ENCODE results near the gene SPATA45. TPM values are rescaled to one million over a fixed set of nuclear protein-coding genes. Genes with fewer than 3 reads are reported as not detected.

The SPATA45 gene
- total RNA-seq, 3 donors from 2014 or later, result not detected

DNA sequence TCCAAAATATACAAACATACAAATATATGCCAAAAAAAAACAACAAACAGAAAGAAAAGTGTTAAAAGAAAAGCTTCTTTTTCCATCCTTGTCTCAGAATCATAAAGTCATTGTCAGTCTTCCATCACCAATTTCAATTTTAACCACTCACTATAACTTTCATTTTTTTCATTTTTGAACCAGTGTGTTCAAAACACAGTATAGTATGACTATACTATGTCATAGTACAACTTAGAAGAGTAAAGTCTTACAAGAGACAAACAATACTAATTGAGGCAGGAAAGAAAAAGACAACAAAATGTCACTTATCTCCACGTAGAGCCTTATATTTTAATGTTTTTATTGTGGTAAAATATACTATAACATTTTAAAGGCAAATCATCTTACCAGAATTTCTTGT lies 63.5 kb downstream of the SPATA45 start:
- no peaks in the 10 kb centered on the region for H3K9me3 ChIP-seq
- DNase-seq (no peak), ATAC-seq (no peak)
- H3K36me3 ChIP-seq (ENCODE audit: low read depth), result no peaks in the 10 kb centered on the region
- TF ChIP-seq, protein P1, sequence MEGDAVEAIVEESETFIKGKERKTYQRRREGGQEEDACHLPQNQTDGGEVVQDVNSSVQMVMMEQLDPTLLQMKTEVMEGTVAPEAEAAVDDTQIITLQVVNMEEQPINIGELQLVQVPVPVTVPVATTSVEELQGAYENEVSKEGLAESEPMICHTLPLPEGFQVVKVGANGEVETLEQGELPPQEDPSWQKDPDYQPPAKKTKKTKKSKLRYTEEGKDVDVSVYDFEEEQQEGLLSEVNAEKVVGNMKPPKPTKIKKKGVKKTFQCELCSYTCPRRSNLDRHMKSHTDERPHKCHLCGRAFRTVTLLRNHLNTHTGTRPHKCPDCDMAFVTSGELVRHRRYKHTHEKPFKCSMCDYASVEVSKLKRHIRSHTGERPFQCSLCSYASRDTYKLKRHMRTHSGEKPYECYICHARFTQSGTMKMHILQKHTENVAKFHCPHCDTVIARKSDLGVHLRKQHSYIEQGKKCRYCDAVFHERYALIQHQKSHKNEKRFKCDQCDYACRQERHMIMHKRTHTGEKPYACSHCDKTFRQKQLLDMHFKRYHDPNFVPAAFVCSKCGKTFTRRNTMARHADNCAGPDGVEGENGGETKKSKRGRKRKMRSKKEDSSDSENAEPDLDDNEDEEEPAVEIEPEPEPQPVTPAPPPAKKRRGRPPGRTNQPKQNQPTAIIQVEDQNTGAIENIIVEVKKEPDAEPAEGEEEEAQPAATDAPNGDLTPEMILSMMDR (IDR thresholded peaks at IDR 0.05), result no peak
- intact Hi-C loops (cut with DNase I, micrococcal nuclease), result no loop called here
- H3K4me3 ChIP-seq, result no peak overlapping the region
- H3K4me1 ChIP-seq (ENCODE audit: low read depth), result no peaks in the 10 kb centered on the region

DNA sequence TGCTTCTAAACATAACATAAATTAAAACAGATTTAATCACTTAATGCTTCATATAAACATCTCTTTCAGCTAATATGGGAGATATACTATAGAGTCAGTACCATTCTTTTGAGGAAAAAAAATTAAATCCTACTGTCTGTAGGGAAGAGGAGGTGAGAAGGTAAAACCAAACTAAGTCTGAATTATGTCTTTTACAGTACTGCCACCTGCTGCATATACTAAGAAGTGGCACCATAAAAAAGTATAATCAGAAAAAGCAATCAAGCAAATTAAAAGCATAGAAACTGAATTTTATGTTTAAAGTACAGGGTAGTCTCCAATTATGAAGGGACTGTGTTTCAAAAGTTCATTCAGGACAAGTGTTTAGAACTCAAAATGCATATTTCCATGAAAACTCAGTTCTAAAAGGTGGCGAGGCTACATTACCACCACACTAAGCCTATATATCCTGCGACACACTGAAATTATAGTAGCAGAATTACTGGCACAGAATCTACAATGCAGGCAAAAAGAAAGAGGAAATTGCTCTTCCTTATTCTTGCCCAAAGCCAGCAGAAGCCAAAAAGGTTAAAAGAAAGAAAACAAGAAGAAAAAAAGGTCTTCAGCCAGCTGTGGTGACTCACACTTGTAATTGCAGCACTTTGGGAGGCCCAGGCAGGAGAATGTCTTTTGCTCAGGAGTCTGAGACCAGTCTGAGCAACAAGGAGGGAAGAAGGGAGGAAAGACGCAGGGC lies 64.9 kb downstream of the SPATA45 start:
- TF ChIP-seq, protein P1 (IDR thresholded peaks at IDR 0.05), result peak; percentile 19
- H3K4me3 ChIP-seq, result no peak overlapping the region
- H3K36me3 ChIP-seq (ENCODE audit: low read depth), result no peaks in the 10 kb centered on the region
- no peaks in the 10 kb centered on the region for H3K4me1 ChIP-seq (ENCODE audit: low read depth)
- intact Hi-C loops (cut with DNase I, micrococcal nuclease), result no loop called here
- H3K9me3 ChIP-seq, result no peaks in the 10 kb centered on the region
- DNase-seq (no peak), ATAC-seq (peak; percentile 60)

DNA sequence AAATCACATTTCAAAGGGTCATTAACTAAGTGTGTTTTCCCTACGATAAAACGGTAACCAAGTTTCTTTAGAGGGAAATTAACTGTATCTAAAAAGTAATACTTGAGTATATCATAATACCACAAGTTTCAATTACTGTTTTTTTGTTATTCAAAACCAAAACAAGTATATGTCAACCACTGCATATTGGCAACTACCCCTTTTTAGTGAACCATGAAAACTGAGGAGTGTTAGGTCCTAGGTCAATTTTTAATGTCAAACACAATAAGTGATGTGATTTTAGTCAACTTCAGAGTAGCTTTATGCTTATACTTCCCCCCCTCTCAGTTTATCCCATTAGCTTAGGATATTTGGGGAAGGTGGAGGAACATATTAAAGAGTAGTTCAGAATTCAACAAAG lies 66.2 kb downstream of the SPATA45 start:
- no peak overlapping the region for H3K4me3 ChIP-seq
- no peaks in the 10 kb centered on the region for H3K36me3 ChIP-seq (ENCODE audit: low read depth)
- DNase-seq, result no peak
- intact Hi-C loops (cut with DNase I, micrococcal nuclease), result no loop called here
- TF ChIP-seq, protein P1 (IDR thresholded peaks at IDR 0.05), result no peak
- no peak for ATAC-seq
- no peaks in the 10 kb centered on the region for H3K9me3 ChIP-seq
- no peaks in the 10 kb centered on the region for H3K4me1 ChIP-seq (ENCODE audit: low read depth)

DNA sequence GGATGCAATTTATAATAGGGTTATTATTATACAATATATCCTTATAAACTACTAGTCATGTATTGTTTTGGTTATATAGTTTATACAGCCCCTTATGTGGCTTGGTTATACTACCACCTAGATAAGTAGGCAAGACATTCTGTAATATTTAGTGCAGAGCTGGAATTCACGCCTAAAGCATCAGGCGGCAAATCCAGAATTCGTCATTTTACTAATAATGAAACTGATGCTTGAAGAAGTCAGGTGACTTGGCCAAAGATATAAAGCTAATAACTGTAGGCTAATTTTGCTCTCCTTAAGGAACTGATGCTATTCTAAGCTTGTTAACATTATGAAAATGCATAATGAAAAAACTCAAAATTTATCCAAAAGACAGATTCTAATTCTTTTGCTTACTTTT lies 66.7 kb downstream of the SPATA45 start:
- DNase-seq (no peak), ATAC-seq (no peak)
- intact Hi-C loops (cut with DNase I, micrococcal nuclease), result no loop called here
- no peaks in the 10 kb centered on the region for H3K36me3 ChIP-seq (ENCODE audit: low read depth)
- no peaks in the 10 kb centered on the region for H3K4me1 ChIP-seq (ENCODE audit: low read depth)
- no peak overlapping the region for H3K4me3 ChIP-seq
- TF ChIP-seq, protein P1 (IDR thresholded peaks at IDR 0.05), result no peak
- no peaks in the 10 kb centered on the region for H3K9me3 ChIP-seq

Other genes starting within 250 kb of the SPATA45 start
- gene ATF3, start 238.9 kb downstream of the SPATA45 start, total RNA-seq, result 100 to 1,000 TPM in 1 of 3 donors, 10 to 100 TPM in 2; 20.2 to 121 (median 42.0) TPM
- gene BATF3, start 147.8 kb downstream of the SPATA45 start, total RNA-seq, result 1 to 10 TPM in 2 of 3 donors, under 1 TPM in 1; 0.38 to 2.9 (median 1.6) TPM
- gene NSL1, start 55.9 kb downstream of the SPATA45 start, total RNA-seq, result 10 to 100 TPM; 20.4 to 25.3 (median 21.5) TPM
- 10 to 100 TPM in 2 of 3 donors, 1 to 10 TPM in 1; 9.2 to 10.8 (median 10.5) TPM for gene TATDN3, start 55.8 kb downstream of the SPATA45 start, total RNA-seq
- gene FLVCR1, start 10.6 kb upstream of the SPATA45 start, total RNA-seq, result 10 to 100 TPM in 2 of 3 donors, 1 to 10 TPM in 1; 9.7 to 12.1 (median 10.1) TPM
- under 1 TPM; 0.25 to 0.78 (median 0.41) TPM for gene VASH2, start 102.9 kb upstream of the SPATA45 start, total RNA-seq
- 10 to 100 TPM; 24.7 to 35.1 (median 33.3) TPM for gene ANGEL2, start 168.2 kb upstream of the SPATA45 start, total RNA-seq
- 10 to 100 TPM in 1 of 3 donors, 1 to 10 TPM in 2; 9.0 to 23.4 (median 9.2) TPM for gene RPS6KC1, start 203.6 kb upstream of the SPATA45 start, total RNA-seq